ENCODE measurements around the gene NFIB.

NFIB gene

DNA sequence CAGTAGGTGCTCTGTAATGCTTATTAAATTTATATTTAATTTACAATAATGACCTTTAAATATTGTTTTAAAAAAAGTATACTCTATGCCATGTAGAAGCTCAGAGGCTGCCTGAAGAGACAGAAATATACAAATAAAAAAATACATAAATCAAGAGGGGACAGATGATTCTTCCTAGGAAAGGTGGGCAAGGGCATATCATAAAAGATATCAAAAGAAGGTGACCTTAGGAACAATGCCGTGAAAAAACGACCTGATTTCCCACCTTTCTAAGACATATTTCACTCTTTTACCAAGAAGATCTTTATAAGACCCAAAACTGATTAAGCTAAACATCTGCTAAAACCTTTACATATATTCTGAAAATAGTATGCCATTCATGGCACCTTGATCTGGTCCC is 128.9 kb downstream of the NFIB start:
- no peak for DNase-seq (ENCODE audit: low read depth)

GRCh38 chr9:14183001-14183400 is 130.9 kb downstream of the NFIB start:
- no peak for DNase-seq (ENCODE audit: low read depth)

GRCh38 chr9:14180960-14181537 is 132.9 kb downstream of the NFIB start:
- DNase-seq (ENCODE audit: low read depth), result no peak

- no peak for DNase-seq (ENCODE audit: low read depth)
Measured at GRCh38 chr9:14180093-14180959, 133.6 kb downstream of the NFIB start.

DNA sequence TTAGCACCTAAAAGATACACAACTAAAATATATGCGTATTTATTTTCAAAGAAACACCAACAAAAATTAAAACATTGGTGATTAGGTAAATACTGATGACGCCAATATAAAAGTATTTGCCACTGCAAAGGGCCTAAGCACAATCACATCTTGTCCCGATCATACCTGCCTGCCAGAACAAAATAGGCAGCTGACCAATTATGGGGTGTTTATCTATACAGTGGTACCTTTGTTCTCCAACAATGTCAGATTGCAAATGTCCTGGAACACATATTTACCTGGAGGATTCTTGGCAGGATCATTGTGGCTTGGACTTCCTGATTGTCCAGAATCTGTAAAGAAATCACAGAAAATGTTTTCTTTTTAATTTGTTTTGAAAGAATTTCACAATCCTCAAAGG is 134.5 kb downstream of the NFIB start:
- DNase-seq (ENCODE audit: low read depth), result no peak

DNA sequence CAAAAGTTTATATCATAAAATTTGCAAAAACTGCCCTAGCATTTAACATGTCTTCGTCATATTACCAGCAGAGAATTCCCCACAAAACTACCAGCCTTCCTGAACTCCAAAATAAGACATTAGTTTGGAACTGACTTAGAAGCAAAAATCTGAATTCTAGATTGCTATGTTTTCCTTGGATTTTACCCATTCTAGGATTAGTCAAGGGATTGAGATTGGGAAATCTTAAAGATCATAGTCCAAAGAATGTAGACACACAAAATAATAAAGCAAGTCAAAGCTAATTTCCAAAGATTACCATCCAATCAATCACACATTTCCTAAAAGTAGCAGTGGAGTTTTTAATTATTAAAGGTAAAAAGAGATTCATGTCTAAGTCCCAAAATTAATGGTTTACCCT is 138.2 kb downstream of the NFIB start:
- no peak for DNase-seq (ENCODE audit: low read depth)

DNA sequence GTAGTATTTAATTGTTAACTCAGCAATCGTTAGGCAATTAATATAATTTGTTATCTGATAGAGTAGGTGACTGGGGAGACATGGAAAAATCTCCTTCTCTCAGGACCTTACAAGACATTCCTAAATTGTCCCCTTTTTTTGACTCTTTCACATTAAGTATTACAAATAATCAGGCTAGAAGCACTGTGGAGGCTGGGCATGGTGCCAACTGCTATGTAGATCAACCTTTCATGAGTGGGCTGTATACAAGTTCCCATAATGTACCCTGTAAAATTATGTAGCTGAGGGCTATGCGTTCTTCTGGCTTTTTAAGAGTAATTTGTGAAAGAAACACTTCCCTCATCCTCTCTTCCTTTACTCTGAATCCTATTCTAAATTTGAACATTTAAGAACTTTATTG is 140.2 kb downstream of the NFIB start:
- no peak for DNase-seq (ENCODE audit: low read depth)

DNA sequence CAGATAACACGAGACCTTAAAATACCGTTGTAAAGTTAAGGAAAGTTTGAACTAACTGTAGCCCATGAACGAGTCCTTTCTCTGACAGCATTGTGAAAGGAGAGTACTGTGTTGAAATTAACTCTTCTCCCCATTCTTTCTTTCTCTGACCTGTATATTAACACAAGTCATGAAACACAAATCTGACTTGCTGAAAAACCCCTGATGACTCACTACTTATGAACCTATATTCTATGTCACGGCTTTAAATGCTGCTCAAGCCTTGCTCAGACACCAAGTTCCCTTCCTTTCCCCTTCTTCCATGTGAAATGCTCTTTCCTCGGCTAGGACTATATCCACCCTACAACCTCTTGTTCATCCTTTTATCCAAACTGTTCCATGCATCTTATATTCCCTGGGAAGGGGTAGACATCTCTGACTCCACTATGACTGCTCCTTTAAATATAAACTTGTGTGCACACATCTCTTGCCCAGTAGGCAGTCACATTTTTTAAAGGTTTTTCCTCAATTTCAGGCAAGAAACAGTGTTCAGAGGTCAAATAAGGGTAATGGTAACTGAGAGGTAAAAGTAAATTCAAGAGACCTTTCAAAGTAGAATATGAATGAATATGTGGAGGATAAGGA is 142.9 kb downstream of the NFIB start:
- peak; percentile 77 for DNase-seq (ENCODE audit: low read depth)

- no peak for DNase-seq (ENCODE audit: low read depth)
Measured at GRCh38 chr9:14170392-14170931, 143.5 kb downstream of the NFIB start.

GRCh38 chr9:14168381-14168780 is 145.6 kb downstream of the NFIB start:
- no peak for DNase-seq (ENCODE audit: low read depth)

DNA sequence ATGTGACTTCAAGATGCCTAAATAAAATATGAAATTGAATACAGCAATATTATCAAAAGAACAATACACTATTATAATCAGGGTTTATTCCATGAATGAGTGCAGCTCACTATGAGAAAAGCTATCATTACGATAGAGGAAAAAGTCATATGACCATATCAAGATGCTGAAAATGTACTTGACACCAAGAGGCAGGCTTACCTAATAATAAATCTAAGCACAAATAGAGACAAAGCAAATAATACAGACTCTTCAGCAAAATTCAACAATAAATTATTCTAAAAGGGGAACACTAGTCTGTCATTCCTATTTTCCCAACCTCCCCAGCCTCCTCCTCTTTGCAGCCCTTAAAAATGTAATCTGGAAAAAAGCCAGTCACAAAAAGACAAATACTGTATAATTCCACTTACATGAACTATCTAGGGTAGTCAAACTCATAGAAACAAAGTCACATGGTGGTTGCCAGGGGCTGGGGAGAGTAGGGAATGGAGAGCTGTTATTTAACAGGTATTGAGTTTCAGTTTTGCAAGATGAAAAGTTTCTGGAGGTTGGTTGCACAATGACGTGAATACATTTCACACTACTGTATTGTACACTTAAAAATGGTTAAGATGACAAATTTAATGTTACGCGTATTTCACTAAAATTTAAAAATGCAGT is 148.4 kb downstream of the NFIB start:
- DNase-seq (ENCODE audit: low read depth), result no peak

DNA sequence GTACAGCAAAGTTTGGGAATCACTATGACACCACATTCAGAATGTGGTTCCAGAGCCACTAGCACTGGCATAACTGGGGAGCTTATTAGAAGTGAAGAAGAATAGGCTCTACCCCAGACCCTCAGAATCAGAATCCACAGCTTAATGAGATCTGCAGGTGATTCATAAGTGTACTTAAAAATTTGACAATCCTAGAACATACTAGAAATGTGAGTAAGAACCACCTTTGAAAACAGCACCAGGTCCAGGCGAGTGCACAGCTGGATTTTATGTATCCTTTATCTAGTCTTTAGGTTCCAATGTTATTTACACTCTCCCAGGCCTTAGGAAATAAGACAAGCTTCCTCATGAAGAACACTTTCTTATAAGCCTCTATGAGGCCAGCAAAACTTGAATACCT is 149.0 kb downstream of the NFIB start:
- no peak for DNase-seq (ENCODE audit: low read depth)

DNA sequence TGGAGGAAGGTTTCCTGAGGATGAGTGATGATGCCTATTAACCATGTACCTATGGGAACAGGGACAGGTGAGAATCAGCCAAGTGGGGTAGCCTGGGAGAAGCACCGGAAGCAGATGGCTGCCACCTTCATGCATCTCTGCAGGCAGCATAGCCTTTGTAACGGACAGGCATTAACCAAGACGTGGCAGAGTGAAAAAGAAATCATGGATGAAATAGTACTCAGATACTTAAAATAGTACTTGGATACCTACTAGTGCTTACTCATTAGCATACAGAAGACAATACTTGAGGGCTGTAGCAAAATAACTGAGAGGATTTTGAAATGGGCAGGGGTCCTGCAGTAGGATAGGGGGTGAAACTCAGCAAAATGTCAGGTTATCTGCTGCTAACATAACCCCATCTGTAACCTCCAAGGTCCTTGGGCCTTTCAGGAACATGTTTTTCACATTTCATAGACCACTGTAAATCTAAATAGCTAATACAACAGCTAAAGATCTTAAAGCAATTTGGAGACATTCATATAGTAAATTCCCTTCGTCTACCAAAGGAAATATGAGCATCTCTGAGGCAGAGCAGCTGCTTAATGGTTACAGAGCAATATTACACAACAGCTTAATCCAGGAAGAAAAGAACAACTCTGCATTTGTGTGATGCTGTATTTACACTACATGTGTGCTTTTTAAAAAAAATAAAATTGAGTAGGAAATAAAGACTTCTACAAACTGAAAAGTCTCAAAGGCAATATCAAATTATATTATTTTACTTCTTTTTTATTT is 154.3 kb downstream of the NFIB start:
- DNase-seq (ENCODE audit: low read depth), result peak; percentile 48

DNA sequence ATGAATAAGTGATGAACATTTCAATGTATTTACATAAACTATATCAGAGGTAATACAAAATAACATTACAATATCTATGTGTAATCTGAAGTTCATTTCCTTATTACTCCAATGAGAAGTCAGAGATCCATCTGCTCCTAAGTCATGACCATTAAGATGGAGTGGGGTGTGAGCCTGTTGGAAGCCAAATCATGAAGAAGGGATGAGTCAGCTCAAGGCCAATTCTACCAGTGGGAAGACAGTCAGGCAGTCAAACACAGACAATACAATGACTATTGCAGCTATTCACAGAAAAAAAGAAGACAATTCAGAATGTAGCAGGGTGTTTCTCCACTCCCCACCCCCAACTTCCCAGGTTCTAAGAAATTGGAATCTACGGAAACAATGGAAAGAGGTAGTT is 155.0 kb downstream of the NFIB start:
- peak; percentile 57 for DNase-seq (ENCODE audit: low read depth)

DNA sequence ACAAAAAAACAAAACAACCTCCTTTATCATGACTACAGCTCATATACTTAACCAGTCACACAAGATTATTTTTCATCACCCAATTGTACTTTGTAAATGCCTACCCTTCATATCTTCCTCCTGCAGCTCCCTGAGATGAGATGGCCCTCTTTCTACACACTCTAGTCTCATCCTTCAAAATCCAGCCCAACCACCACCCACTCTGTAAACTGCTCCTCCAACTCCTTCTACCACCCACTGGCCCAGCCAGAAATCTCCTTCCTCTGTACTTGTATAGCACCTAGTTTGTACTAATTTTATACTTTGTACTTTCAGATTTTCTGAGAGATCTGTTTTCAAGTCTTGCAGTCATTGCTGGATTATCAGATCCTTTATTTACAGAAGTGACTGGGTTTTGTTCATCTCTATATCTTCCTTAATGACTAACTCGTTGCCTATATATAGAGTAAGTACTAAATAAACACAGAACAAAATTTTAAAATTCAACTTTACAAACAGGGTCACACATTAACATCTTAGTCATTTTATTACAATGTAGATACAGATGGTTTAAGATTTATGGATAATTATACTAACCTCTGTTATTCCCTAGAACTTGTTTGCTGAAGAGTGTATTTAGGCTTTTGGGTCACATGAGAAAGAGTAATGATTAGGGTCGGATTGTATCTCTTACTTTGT is 155.7 kb downstream of the NFIB start:
- DNase-seq (ENCODE audit: low read depth), result no peak

GRCh38 chr9:14157191-14157590 is 156.8 kb downstream of the NFIB start:
- no peak for DNase-seq (ENCODE audit: low read depth)

DNA sequence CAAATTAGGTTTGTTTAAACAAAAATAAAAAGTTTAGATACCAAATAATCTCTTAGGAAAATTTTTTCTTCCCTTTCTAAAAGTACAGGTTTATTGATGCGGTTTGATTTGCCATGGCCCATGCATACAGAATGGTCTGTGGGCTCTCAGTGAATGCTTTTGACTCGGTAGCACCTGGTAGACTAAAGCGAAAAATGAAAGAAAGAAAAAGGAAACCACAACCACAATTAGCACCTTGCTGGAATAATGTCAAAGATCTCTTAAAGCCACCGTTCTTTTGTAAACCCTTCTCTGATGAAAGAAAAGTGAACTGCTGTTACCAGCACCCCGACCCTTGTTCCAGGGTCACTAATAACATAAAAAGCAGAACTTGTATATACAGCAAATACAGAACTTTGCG is 157.9 kb downstream of the NFIB start:
- DNase-seq (ENCODE audit: low read depth), result no peak

DNA sequence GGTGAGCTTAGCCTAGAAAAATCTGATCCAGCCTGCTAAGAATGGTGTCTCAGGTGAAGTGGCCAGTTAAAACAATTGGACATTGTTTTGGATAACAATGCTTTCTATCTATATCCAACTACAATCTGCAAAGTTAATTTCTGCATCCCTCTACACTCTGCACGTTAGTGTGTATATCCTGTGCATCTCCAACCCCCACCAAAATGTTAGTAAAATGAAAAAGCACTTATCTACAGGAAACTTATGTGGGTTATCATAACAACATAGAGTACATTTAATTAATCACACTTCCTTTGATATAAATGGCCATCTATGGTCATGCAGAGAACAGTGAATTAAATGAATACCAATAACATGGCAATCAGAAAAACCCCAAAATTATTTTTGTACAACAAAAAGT is 158.7 kb downstream of the NFIB start:
- no peak for DNase-seq (ENCODE audit: low read depth)

GRCh38 chr9:14153310-14153720 is 160.6 kb downstream of the NFIB start:
- DNase-seq (ENCODE audit: low read depth), result no peak

DNA sequence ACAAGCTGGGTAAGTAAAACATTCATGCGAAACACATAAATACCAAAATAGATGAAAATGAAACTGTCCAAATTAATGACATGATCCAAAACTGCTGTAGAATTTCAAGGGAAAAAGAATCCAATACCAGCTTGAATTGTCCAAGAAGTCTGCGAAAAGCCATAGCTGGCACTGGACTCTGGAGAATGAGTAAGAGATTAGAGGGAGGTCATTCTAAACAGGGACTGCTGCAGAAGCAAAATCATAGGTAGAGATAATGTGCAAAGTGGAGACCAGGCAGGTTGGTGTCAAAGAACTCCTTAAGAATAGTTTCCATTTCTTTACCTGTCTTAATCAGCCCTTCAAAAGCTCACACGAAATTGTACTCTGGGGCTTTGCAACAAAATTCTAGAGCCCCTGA is 162.5 kb downstream of the NFIB start:
- DNase-seq (ENCODE audit: low read depth), result no peak

GRCh38 chr9:14148501-14149103 is 165.3 kb downstream of the NFIB start:
- no peak for DNase-seq (ENCODE audit: low read depth)
